Dermis microvascular lymphatic vessel endothelial cell (primary cell): ENCODE results near the gene PTPRU. TPM values are rescaled to one million over a fixed set of nuclear protein-coding genes. Genes with fewer than 3 reads are reported as not detected.
"Not testable (repeated sequence)": the region's sequence is repeated elsewhere in the genome, so short reads cannot be mapped to it uniquely, and the experiment has no call there.

ENCODE experiments used
- DNase-seq, 2 donors: peaks; one replicate each; pipeline versions ENCODE4 v3.0.0 to v3.0.0-alpha.2; 2010; ENCODE audit warnings: low read depth in 2 of 2
- total RNA-seq: library from RNA; depleted of rRNA; stranded (reverse); fragments of >200 nt; gene quantifications from 2 replicates; pipeline ENCODE4 v1.2.1, GENCODE V29; 2014

The PTPRU gene
- total RNA-seq, 1 donor from 2014 or later = 3.1 TPM

- no peak for DNase-seq
Measured at GRCh38 chr1:29286194-29286767, 50.0 kb downstream of the PTPRU start.

- no peak for DNase-seq
Measured at GRCh38 chr1:29289493-29289892, 53.2 kb downstream of the PTPRU start.

- no peak for DNase-seq
Measured at GRCh38 chr1:29290414-29290985, 54.2 kb downstream of the PTPRU start.

GRCh38 chr1:29291756-29292155, 55.4 kb downstream of the PTPRU start:
- DNase-seq = no peak

GRCh38 chr1:29292344-29292743, 56.0 kb downstream of the PTPRU start:
- DNase-seq = no peak

- no peak for DNase-seq
Measured at GRCh38 chr1:29297450-29297849, 61.1 kb downstream of the PTPRU start.

GRCh38 chr1:29298246-29298645, 61.9 kb downstream of the PTPRU start:
- no peak for DNase-seq

GRCh38 chr1:29299446-29299845, 63.1 kb downstream of the PTPRU start:
- DNase-seq = no peak

GRCh38 chr1:29301732-29302131, 65.4 kb downstream of the PTPRU start:
- DNase-seq = not testable (repeated sequence)

- no peak for DNase-seq
Measured at GRCh38 chr1:29303201-29304024, 67.1 kb downstream of the PTPRU start.

- DNase-seq = no peak
Measured at GRCh38 chr1:29304025-29304684, 67.8 kb downstream of the PTPRU start.

GRCh38 chr1:29305943-29306342, 69.6 kb downstream of the PTPRU start:
- DNase-seq = no peak

- no peak for DNase-seq
Measured at GRCh38 chr1:29306471-29307140, 70.3 kb downstream of the PTPRU start.

- no peak for DNase-seq
Measured at GRCh38 chr1:29309075-29309474, 72.8 kb downstream of the PTPRU start.

- DNase-seq = no peak
Measured at GRCh38 chr1:29309621-29310020, 73.3 kb downstream of the PTPRU start.

GRCh38 chr1:29310616-29311180, 74.4 kb downstream of the PTPRU start:
- DNase-seq = no peak

- DNase-seq = peak; percentile 2 to 4
Measured at GRCh38 chr1:29311352-29312030, 75.2 kb downstream of the PTPRU start.

GRCh38 chr1:29312469-29313461, 76.4 kb downstream of the PTPRU start:
- no peak for DNase-seq

- not testable (repeated sequence) for DNase-seq
Measured at GRCh38 chr1:29314685-29315084, 78.4 kb downstream of the PTPRU start.

GRCh38 chr1:29315262-29315661, 78.9 kb downstream of the PTPRU start:
- DNase-seq = no peak
